Measurements from ENCODE around the gene TAPBP.
"Not testable (repeated sequence)": the region's sequence is repeated elsewhere in the genome, so short reads cannot be mapped to it uniquely, and the experiment has no call there.

Gene TAPBP

DNA sequence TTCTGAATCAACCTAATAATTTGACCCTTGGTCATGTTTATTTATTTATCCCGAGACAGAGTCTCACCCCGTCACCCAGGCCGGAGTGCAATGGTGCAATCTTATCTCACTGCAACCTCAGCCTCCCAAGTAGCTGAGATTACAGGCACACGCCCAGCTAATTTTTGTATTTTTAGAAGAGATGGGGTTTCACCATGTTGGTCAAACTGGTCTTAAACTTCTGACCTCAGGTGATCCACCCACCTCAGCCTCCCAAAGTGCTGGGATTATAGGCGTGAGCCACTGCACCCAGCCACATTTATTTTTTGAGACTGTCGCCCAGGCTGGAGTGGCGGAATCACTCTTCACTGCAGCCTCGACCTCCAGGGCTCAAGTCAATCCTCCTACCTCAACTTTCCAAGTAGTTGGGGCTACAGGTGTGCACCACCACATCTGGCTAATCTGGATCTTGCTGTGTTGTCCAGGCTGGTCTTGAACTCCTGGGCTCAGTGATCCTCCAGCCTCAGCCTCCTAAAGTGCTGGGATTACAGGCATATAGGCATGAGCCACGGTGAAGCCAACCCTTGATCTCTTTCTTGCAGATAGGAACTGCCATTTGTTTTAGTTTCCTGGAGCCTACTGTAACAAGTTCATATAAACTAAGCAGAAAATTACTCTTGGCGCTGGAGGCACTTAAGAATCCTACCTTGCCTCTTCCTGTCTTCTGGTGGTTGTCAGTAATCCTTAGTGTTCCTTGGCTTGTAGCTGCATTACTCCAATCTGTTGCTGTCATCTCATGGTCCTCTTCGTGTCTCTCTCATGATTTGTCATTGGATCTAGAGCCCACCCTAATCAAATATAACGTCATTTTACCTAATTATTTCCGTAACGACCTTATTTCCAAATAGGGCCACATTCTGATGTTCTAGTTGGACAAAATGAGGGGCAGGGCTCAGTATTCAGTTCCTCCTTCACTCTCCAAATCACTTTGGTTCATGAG, 39.7 kb downstream of the TAPBP start:
- DNase-seq: no peak

DNA sequence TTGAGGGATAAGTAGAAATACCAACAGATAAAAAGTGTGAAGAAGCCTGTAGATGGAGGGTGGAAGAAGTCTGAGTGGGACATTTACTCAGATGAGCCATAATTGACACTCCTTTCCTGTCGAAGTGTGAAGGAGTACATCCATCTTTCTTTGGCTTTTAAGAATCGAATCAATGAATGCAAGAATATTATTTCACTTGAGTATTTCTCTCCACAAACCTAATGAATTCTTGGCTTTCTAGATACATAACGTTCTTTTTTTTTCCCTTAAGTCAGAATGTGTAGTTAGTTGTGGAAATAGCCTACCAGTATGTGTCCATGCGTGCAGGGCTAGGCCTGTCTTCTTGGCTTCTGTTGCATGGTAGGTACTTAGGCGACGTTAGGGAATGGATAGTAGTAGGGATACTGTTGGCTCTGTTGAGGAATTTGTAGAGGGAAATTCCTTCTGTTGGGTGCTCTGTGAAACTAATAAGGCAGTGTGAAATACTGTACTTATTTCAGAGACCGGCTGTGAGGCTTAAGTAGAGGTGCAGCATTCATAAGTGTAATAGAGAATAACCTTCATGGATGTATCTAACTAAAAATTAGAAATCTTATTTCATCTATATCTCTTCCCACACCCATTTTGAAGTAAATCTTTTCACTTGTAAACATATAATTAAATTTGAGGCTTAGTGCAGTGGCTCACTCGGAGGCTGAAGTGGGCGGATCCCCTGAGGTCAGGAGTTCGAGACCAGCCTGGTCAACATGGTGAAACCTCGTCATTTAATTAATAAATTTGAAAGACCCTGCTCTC, 40.6 kb downstream of the TAPBP start:
- DNase-seq: no peak

DNA sequence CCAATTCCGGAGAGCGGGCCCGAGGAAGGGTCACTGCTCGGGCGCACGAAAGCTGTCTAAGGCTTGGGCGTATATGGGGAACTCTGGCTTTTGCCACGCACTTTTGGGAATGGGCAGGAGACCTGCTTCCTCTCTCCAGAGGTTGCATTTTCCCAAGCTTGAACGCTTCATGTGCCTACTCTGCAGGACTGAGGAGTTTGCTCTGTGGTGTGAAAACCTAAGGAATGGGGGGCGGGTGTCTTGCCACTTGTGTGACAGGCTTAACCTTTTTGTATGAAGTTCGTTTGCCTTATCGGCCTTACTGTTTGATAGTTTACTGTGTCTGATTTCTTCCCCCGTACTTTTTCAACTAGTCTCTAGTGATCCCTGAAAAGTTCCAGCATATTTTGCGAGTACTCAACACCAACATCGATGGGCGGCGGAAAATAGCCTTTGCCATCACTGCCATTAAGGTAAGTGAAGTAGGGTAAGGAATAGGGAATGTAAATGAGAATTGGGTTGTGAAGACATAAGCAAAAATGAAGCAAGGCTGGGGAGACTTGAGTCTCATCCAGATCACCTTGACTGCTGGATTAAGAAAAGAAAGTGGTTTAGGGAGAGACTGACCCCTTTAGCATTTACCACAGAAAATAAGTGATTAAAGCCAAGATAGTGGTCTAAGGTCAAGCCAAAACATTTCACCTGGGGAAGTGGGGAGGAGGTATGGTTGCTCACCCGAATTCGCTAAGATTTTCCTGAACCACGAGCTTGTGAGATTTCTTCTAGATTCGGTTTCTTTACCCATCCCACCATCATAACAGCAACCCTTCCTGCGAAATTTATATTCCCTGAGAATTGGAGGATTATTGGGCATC, 41.4 kb downstream of the TAPBP start:
- DNase-seq: no peak

DNA sequence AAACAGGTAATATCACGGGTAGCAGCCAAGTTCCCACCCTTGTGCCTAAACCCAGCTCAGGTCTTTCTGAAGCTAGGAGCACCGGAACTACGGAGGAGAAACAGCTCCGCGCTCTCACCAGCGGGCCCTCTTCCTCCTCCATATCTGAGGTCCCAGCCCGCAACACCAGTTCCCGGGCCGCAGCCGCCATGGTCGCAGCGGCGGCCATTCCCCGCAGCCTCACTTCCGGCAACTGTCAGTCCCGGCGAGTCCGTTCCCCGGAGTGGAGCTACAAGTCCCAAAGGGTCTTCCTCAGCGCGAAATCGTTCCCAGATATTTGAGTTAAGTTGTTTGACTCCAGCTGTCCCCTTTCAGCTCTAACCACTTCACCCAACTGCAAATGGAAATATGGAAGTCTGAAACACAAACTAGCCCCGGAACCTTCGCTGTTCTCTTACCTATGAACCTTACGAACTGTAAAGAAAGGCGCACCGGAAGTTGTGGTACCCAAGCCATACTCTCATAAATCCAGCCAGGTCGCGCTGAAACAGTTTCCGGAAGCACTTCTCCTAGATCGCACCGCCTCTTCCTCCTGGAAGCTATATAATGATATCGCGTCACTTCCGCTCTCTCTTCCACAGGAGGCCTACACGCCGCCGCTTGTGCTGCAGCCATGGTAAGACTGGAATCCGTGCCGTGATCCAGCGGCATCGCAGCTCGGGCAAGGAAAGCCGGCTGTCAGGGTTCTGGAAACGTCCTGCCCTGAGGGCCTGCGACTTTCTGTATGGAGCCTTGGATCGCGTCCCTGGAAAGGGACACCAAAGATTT, 42.2 kb downstream of the TAPBP start, which contains the start of the genes RPS18 and VPS52:
Gene RPS18 (plus strand): TSS at position 608 of the 807 bp plus-strand sequence. CDS start 45 bp downstream, at position 653.
Gene VPS52 (minus strand): TSS at position 409 of the 807 bp plus-strand sequence. CDS start 201 bp downstream, at position 208.
- peak; percentile 85 to 86 for DNase-seq

DNA sequence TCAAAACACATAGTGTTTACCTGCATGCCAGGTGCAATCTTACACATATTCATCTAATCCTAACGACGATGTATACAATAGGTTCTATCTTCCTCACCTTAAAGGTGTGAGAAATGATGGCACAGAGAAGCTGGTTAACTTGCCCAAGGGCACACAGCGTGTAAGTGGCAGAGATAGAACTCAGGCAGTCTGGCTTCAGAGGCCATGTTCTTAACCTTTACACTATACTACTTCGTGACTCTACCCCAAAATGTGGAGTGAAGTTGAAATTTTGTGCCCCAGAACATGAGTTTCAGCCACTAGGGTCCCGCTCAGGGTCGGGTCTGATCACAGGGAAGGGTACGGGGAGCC, 42.8 kb downstream of the TAPBP start:
- no peak for DNase-seq

DNA sequence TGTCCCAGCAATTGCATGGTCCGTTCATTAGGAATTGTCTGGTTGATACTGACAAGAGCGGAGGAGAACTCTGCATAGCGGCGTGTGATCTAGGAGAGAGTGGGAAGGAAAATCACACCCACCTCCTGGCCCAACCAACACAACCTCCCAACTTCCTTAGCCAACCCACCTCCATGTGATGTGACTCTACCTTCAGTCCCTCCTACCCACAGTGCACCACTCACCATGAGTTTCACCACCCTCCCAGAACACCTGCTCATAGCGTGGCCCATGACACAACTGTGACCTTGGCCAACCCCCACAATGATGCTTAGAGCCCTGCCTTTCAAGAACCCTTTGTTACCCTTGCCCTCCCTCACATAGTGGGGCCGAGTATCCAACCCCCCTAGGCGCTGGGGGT, 49.9 kb downstream of the TAPBP start:
- no peak for DNase-seq

DNA sequence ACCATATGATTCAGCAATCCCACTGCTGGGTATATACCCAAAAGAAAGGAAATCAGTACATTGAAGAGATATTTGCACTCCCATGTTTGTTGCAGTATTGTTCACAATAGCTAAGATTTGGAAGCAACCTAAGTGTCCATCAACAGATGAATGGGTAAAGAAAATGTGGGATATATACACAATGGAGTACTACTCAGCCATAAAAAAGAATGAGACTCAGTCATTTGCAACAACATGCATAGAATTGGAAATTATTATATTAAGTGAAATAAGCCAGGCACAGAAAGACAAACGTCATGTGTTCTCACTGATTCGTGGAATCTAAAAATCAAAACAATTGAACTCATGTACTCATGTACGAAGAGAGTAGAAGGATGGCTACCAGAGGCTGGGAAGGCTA, 51.4 kb downstream of the TAPBP start:
- not testable (repeated sequence) for DNase-seq

DNA sequence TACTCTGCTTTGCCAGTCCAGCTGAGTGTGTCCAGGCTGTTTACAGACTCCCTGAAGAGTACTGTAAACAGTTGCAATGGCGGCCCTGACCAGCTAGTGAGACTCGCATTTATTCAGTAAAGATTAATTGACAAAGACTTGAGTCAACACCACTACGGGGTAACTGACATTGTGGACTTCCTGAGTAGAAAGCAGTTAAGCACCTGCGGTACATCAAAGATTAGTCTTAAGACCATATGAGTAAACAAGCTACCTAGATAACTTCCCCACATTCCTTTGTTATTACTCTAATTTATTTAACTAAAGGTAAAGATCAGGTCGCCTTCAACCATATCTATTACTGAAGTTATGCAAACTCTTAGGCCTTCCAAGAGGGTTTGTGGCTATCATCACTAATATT, 54.8 kb downstream of the TAPBP start:
- no peak for DNase-seq

DNA sequence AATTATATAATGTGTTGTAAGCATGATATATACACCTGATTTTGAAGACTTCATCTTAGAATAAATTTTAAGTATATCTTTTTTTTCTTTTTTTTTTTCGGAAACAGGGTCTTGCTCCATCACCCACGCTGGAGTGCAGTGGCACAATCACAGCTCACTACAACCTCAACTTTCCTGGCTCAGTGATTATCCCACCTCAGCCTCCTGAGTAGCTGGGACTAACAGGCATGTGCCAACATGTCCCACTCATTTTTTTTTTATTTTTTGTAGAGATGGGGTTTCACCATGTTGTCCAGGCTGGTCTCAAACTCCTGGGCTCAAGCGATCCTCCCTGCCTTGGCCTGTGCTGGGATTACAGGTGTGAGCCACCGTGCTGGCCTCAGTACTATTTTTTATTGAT, 59.3 kb downstream of the TAPBP start:
- DNase-seq: no peak

DNA sequence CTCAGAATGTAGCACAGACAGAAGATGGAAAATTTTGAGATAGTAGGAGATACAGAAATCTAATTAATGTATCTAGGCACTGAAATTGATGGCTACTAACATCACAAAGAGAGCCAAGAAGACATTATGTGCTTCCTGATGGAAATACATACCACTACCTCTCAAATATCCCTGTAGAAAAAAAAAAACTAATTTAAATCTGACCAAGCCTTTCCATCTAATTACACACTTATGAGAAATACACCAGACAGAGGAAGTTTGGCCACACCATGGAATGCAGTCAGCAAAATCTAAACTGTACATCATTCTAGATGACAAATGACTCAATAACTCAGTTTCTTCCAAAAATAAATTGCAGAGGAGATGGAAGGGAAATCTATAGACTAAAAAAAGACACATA, 61.1 kb downstream of the TAPBP start:
- no peak for DNase-seq

DNA sequence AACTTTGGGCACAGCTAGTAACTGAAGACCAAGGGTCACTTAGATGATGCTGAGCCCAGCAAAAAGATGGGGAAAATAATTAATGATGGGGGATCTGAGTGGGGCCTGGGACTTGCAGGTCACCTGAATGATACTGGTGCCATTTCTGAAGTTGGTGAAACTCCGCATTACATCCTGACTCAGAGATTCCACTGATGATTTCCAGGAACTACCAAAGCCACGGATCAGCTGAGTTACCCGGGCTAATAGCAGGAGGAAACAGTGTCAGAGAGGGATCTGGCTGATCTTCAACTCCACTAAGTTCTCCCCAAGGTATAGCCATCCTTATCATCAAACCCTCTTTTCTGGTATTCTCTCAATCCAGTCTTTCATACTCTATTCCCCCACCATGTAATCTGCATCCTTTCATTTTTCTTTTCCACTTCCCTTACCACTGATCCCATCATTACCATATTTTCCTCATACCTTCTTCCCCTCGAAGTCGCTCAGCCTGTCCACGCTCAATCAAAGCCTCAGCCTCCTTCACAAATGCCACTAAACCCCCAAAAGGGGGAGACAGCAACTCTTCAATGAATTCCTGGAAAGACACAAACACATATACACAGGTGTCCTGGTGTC, 62.4 kb downstream of the TAPBP start:
- no peak for DNase-seq

DNA sequence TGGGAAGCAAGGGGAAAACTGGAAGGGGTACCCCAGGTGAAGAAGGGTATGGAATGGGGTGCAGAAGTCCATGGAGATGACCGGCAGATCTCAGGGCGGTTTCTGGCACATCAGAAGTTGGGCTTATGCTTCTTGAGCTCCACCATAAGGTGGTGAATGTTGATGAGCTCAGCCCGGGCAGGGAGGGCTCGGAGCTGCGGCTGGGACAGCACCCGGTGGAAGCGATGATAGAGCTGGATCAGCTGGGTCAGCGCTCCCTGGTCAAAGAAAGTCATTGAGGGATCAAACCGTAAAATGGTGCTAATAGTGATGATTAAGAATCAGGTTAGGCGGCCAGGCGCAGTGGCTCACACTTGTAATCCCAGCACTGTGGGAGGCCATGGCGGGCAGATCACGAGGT, 63.1 kb downstream of the TAPBP start:
- no peak for DNase-seq

DNA sequence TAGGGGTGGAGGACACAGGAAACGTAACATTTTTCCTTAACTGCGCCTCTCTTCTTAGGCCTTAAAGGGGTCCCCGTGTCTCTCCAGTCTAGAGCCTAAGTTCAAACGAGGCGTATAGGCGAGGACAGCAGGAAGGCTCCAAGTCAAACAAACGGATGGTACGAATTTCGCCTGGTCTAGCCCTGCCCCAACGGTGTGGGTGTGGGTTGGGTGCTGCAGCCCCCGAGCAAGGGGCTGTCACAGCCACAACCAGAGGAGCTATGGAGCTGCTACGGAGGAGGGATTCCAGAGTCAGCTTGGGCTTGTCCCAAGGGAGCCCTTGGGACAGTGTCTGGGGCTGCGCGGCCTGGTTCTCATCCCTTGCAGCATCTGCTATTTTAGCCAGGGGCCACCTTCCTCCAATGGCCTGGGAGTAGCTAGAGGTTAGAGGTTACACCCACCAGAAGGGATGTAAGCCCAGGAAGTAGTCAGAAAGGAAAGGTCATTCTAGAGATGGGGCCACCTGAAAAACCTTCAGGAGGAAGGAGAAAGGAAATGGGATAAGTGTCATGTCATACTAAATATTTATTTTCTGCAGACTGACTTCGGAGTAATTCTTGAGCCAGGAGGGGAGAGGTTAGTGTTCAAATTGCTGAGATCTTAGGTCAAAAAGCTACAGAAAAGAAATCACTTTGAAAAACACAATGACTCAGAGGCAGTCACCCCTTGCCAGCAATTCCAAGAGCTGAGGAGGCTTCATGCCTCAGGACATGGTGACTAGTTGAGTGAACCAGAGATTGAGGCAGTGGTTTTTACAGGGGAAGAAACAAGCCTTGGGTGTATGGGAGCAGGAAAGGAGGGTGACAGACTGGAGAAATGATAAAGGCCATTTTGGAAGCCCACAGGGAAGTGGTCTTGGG, 63.9 kb downstream of the TAPBP start:
- no peak for DNase-seq

Data from stimulated activated CD4-positive, alpha-beta T cell treated with anti-CD3 and anti-CD28 coated beads, Interleukin-2, amount 100 ng/mL, for 48 hours (primary cell).